ENCODE results near the gene ATPAF2. TPM values are rescaled to one million over a fixed set of nuclear protein-coding genes. Genes with fewer than 3 reads are reported as not detected.

ATPAF2 gene
- total and polyA plus RNA-seq, 2 experiments from 2014 or later, result 17.0 to 21.9 TPM

DNA sequence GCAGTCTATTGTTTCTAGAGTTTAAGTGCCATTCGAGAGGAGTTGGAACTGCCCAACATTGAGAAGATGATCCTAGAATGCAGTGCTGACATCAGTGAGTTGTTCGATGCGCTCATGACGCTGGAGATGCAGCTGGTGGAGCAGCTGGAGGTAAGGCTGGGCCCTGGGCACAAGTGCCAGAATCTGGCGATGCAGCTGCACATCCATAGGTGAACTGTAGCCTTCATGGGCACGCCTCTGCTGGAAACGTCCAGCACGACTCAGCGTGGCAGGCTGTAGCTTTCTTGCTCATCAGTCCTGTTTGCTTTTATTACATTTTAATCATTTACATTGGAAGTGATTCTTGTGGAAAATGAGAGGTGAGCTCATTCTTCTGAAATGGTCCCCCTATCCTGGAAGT lies 34.6 kb downstream of the ATPAF2 start:
- no peaks in the 10 kb centered on the region for H3K27me3 ChIP-seq (replicated peaks; ENCODE audit: insufficient read depth)
- H3K36me3 ChIP-seq (ENCODE audit: low read depth), result no peaks in the 10 kb centered on the region
- DNase-seq, result no peak
- no peak overlapping the region for H3K4me2 ChIP-seq (ENCODE audit: unreplicated experiment)
- 81 to 83% methylated on average over 9 of the region's 9 CpGs for WGBS, 2 experiments (ENCODE audit: low coverage in 1 of 2, low lambda C conversion rate in 2 of 2, missing lambda C conversion rate in 2 of 2)
- no peak overlapping the region for H2AFZ ChIP-seq
- no peaks in the 10 kb centered on the region for H4K20me1 ChIP-seq (ENCODE audit: insufficient read depth)
- H3K27ac ChIP-seq, result no peak overlapping the region
- no peak for TF ChIP-seq EZH2phosphoT487 (IDR thresholded peaks at IDR 0.05; ENCODE audit: insufficient read depth, low read depth)
- TF ChIP-seq EZH2 (IDR thresholded peaks at IDR 0.05; ENCODE audit: insufficient read depth, poor library complexity, severe bottlenecking), result no peak
- H3K79me2 ChIP-seq (ENCODE audit: insufficient read depth), result no peaks in the 10 kb centered on the region
- no peak overlapping the region for H3K4me3 ChIP-seq
- no peak overlapping the region for H3K9ac ChIP-seq
- peaks cover 12% of the 10 kb centered on the region for H3F3A ChIP-seq (ENCODE audit: insufficient read depth)
- peaks cover 19% of the 10 kb centered on the region for H3K4me1 ChIP-seq (ENCODE audit: insufficient read depth)
- H3K9me3 ChIP-seq (ENCODE audit: low read depth), result no peaks in the 10 kb centered on the region
- in situ Hi-C loops (cut with MboI), result no loop called here
- H3K9me2 ChIP-seq (ENCODE audit: insufficient read depth), result no peaks in the 10 kb centered on the region

DNA sequence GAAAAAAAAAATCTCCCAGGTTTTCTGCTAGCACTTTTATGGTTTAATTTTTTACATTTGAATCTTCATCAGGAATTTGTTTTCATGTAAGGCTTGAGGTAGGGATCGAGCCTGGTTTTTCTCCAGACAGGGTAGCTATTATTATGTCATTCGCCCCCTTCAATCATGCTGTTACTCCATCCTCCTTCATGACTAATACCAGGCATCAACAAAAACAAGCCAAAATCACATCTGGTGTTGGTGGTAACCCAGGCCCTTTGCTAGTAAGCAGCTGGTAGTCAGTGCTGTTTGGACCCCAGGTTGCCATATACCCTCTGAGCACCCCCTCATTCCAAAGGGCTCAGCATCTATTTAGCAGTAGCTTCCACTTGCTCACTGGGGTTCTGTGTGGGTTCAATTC lies 36.8 kb downstream of the ATPAF2 start:
- Histone ChIP-seq H3K9me3 (ENCODE audit: low read depth) (no peaks in the 10 kb centered on the region), H3K79me2 (ENCODE audit: insufficient read depth) (no peaks in the 10 kb centered on the region), H3K9me2 (ENCODE audit: insufficient read depth) (no peaks in the 10 kb centered on the region), H3K27ac (no peak overlapping the region), H3F3A (ENCODE audit: insufficient read depth) (no peaks in the 10 kb centered on the region), H3K36me3 (ENCODE audit: low read depth) (no peaks in the 10 kb centered on the region), H3K4me1 (ENCODE audit: insufficient read depth) (0 out of 2 replicates have a peak, but pooled peaks cover 3% of the 10 kb centered on the region), H3K4me2 (ENCODE audit: unreplicated experiment) (no peak overlapping the region), H3K27me3 (replicated peaks; ENCODE audit: insufficient read depth) (no peaks in the 10 kb centered on the region), H3K4me3 (no peak overlapping the region), H3K9ac (no peak overlapping the region), H4K20me1 (ENCODE audit: insufficient read depth) (no peaks in the 10 kb centered on the region), H2AFZ (no peak overlapping the region)
- no peak for TF ChIP-seq EZH2 (IDR thresholded peaks at IDR 0.05; ENCODE audit: insufficient read depth, poor library complexity, severe bottlenecking)
- no peak for TF ChIP-seq EZH2phosphoT487 (IDR thresholded peaks at IDR 0.05; ENCODE audit: insufficient read depth, low read depth)
- in situ Hi-C loops (cut with MboI), result no loop called here
- peak; percentile 55 for DNase-seq
- WGBS, 2 experiments (ENCODE audit: low coverage in 1 of 2, low lambda C conversion rate in 2 of 2, missing lambda C conversion rate in 2 of 2), result 67 to 74% methylated on average over 2 of the region's 2 CpGs

DNA sequence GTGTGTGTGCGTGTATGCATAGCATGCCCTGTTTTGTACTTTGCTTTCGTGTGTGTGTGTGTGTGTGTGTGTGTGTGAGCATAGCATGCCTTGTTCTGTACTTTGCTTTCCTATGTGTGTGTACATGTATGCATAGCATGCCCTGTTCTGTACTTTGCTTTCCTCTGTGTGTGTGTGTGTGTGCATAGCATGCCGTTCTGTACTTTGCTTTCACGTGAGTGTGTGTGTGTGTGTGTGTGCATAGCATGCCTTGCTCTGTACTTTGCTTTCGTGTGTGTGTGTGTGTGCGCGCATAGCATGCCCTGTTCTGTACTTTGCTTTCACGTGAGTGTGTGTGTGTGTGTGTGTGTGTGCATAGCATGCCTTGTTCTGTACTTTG lies 38.9 kb downstream of the ATPAF2 start:
- H3K4me1 ChIP-seq (ENCODE audit: insufficient read depth), result 0 out of 2 replicates have a peak, but pooled peaks cover 3% of the 10 kb centered on the region
- in situ Hi-C loops (cut with MboI), result no loop called here
- H3K27ac ChIP-seq, result no peak overlapping the region
- no peak overlapping the region for H2AFZ ChIP-seq
- H3F3A ChIP-seq (ENCODE audit: insufficient read depth), result no peaks in the 10 kb centered on the region
- no peaks in the 10 kb centered on the region for H3K36me3 ChIP-seq (ENCODE audit: low read depth)
- no peaks in the 10 kb centered on the region for H3K27me3 ChIP-seq (replicated peaks; ENCODE audit: insufficient read depth)
- no peak overlapping the region for H3K9ac ChIP-seq
- H4K20me1 ChIP-seq (ENCODE audit: insufficient read depth), result no peaks in the 10 kb centered on the region
- TF ChIP-seq EZH2phosphoT487 (IDR thresholded peaks at IDR 0.05; ENCODE audit: insufficient read depth, low read depth) (no peak), EZH2 (IDR thresholded peaks at IDR 0.05; ENCODE audit: insufficient read depth, poor library complexity, severe bottlenecking) (no peak)
- H3K9me2 ChIP-seq (ENCODE audit: insufficient read depth), result no peaks in the 10 kb centered on the region
- no peak for DNase-seq
- no peak overlapping the region for H3K4me2 ChIP-seq (ENCODE audit: unreplicated experiment)
- 63 to 66% methylated on average over 8 of the region's 8 CpGs for WGBS, 2 experiments (ENCODE audit: low coverage in 1 of 2, low lambda C conversion rate in 2 of 2, missing lambda C conversion rate in 2 of 2)
- H3K9me3 ChIP-seq (ENCODE audit: low read depth), result no peaks in the 10 kb centered on the region
- H3K4me3 ChIP-seq, result no peak overlapping the region
- H3K79me2 ChIP-seq (ENCODE audit: insufficient read depth), result no peaks in the 10 kb centered on the region

DNA sequence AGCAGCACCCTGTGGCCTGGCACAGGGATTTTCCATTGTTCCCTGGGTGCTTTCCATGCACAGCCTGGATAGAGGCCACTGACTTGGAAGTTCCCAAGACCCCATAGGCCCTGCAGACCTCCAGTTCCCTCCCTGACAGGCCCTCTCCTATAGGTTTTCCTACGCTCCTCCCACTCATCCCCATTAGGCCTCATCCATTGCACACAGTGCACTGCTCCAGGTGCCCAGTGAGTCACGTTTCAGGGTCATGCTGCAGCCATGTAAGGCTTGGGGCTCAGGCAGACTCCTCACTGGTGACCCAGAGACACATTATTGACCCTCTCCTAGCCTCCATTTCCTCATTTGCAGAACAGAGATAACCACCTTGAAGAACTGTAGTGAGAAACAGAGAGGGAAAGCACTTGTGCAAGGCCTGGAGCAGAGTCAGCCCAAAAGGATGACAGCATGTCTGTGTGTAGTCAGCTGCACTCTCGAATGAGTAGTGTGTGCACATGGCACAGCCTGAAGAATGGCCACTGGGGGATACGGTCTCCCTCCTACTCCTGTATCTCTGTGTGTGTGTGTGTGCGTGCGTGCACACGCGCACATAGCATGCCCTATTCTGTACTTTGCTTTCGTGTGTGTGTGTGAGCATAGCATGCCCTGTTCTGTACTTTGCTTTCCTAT lies 39.5 kb downstream of the ATPAF2 start:
- no peaks in the 10 kb centered on the region for H3K36me3 ChIP-seq (ENCODE audit: low read depth)
- H3F3A ChIP-seq (ENCODE audit: insufficient read depth), result no peaks in the 10 kb centered on the region
- in situ Hi-C loops (cut with MboI), result no loop called here
- H3K9me3 ChIP-seq (ENCODE audit: low read depth), result no peaks in the 10 kb centered on the region
- no peaks in the 10 kb centered on the region for H3K27me3 ChIP-seq (replicated peaks; ENCODE audit: insufficient read depth)
- 67 to 70% methylated on average over 9 of the region's 9 CpGs for WGBS, 2 experiments (ENCODE audit: low coverage in 1 of 2, low lambda C conversion rate in 2 of 2, missing lambda C conversion rate in 2 of 2)
- H2AFZ ChIP-seq, result no peak overlapping the region
- H4K20me1 ChIP-seq (ENCODE audit: insufficient read depth), result no peaks in the 10 kb centered on the region
- 0 out of 2 replicates have a peak, but pooled peaks cover 3% of the 10 kb centered on the region for H3K4me1 ChIP-seq (ENCODE audit: insufficient read depth)
- DNase-seq, result peak; percentile 58
- H3K27ac ChIP-seq, result no peak overlapping the region
- H3K4me2 ChIP-seq (ENCODE audit: unreplicated experiment), result no peak overlapping the region
- TF ChIP-seq EZH2phosphoT487 (IDR thresholded peaks at IDR 0.05; ENCODE audit: insufficient read depth, low read depth) (no peak), EZH2 (IDR thresholded peaks at IDR 0.05; ENCODE audit: insufficient read depth, poor library complexity, severe bottlenecking) (no peak)
- no peaks in the 10 kb centered on the region for H3K79me2 ChIP-seq (ENCODE audit: insufficient read depth)
- H3K4me3 ChIP-seq, result no peak overlapping the region
- no peaks in the 10 kb centered on the region for H3K9me2 ChIP-seq (ENCODE audit: insufficient read depth)
- no peak overlapping the region for H3K9ac ChIP-seq

Measured in GM23248 (cell line).